Ovary (tissue), 9 donors: Measurements from ENCODE around the gene DHX32. TPM values are rescaled to one million over a fixed set of nuclear protein-coding genes. Genes with fewer than 3 reads are reported as not detected.
"Not testable (repeated sequence)": the region's sequence is repeated elsewhere in the genome, so short reads cannot be mapped to it uniquely, and the experiment has no call there.

Source experiments
- DNase-seq, 5 donors: peaks; one replicate each; pipeline ENCODE4 v3.0.0-alpha.2; 2019 to 2020
- H3K27ac ChIP-seq, 2 donors: fragments of 200-600 bp; one replicate each; pipeline versions ENCODE4 v1.5.1 to v1.8.0; 2019 to 2022
- H3K27me3 ChIP-seq: fragments of 200-600 bp; one replicate; pipeline ENCODE4 v1.8.0; 2022
- H3K36me3 ChIP-seq: fragments of 200-600 bp; sonication (generic); one replicate; pipeline ENCODE4 v1.5.1; 2019
- H3K4me1 ChIP-seq: one replicate; pipeline ENCODE4 v1.8.1; 2013; ENCODE audit warnings: mild to moderate bottlenecking, moderate library complexity; ENCODE audit not compliant: insufficient read depth
- H3K4me3 ChIP-seq: fragments of 200-600 bp; sonication (generic); one replicate; pipeline ENCODE4 v1.5.1; 2017
- H3K9me3 ChIP-seq, 2 donors: fragments of 200-600 bp in 1 of 2; sonication (generic) in 1 of 2; one replicate each; pipeline versions ENCODE4 v1.5.1 to v1.8.1; 2013 to 2019; ENCODE audit warnings: mild to moderate bottlenecking in 1 of 2, moderate library complexity in 1 of 2
- EP300 ChIP-seq: sonication (generic); formaldehyde crosslinking; IDR thresholded peaks from one replicate; pipeline ENCODE4 v1.6.1; 2017; ENCODE audit warnings: antibody characterized with exemption
- POLR2A ChIP-seq: fragments of 450-650 bp; IDR thresholded peaks from one replicate; pipeline ENCODE4 v1.6.1; 2017; ENCODE audit warnings: antibody characterized with exemption, mild to moderate bottlenecking, moderate library complexity
- WGBS, 3 donors: extraction: QIAGEN DNeasy Blood & Tissue Kit in 1 of 3; methylation state at CpG; one replicate each; pipeline versions ENCODE4 v1.1.5 to v1.1.7; 2013 to 2017; 5-methylcytosine and 5-hydroxymethylcytosine counted together
- intact Hi-C, 4 donors: fragments of 100-400 bp; cut with DNase I; formaldehyde crosslinking; loops; one replicate each; pipeline versions ENCODE4 v1.11.0 to v1.15.1; 2022 to 2023
- polyA plus RNA-seq, 2 donors: library from polyadenylated mRNA; stranded (reverse); fragments of 200-250 nt in 1 of 2; fragments of 350-450 nt in 1 of 2; fragmentation: Illumina TruSeq in 1 of 2; extraction: RNeasy Lipid Tissue Mini Kit (QIAGEN cat#74804) in 1 of 2; gene quantifications; one replicate each; pipeline ENCODE4 v1.2.3, GENCODE V29; 2013 to 2014
- total RNA-seq, 7 donors: library from RNA; depleted of rRNA in 2 of 7; stranded (reverse); fragments of >200 nt in 2 of 7; fragmentation: NEBNext Ultra II Directional in 3 of 7; extraction: Animal tissue kit (Norgen Biotek cat#: 25700) in 3 of 7; gene quantifications; one replicate each; pipeline versions ENCODE4 v1.1.0 to v1.2.4, GENCODE V29; 2016 to 2023
- TF ChIP-seq, protein P1 (sequence below), 3 donors: fragments of 450-650 bp in 2 of 3; fragments of 200-600 bp in 1 of 3; IDR thresholded peaks; one replicate each; pipeline versions ENCODE4 v1.5.1 to v1.8.0; 2016 to 2022; ENCODE audit warnings: antibody characterized with exemption in 3 of 3, mild to moderate bottlenecking in 1 of 3
- donor health status: DM: no; HTN: no; CAD: no; lungs with moderate emphysema.
- donor health status: DM: no; HTN: no; CAD: no.
- donor health status: Bipolar disorder and iron deficiency.
- donor health status: DM: yes; HTN: yes; CAD: no.
- donor health status: DM: no; HTN: no; CAD: no.
- donor health status: DM: yes; HTN: yes; CAD: no.

Gene DHX32
- total and polyA plus RNA-seq, 9 donors, result 17.1 to 36.5 (median 32.6) TPM

DNA sequence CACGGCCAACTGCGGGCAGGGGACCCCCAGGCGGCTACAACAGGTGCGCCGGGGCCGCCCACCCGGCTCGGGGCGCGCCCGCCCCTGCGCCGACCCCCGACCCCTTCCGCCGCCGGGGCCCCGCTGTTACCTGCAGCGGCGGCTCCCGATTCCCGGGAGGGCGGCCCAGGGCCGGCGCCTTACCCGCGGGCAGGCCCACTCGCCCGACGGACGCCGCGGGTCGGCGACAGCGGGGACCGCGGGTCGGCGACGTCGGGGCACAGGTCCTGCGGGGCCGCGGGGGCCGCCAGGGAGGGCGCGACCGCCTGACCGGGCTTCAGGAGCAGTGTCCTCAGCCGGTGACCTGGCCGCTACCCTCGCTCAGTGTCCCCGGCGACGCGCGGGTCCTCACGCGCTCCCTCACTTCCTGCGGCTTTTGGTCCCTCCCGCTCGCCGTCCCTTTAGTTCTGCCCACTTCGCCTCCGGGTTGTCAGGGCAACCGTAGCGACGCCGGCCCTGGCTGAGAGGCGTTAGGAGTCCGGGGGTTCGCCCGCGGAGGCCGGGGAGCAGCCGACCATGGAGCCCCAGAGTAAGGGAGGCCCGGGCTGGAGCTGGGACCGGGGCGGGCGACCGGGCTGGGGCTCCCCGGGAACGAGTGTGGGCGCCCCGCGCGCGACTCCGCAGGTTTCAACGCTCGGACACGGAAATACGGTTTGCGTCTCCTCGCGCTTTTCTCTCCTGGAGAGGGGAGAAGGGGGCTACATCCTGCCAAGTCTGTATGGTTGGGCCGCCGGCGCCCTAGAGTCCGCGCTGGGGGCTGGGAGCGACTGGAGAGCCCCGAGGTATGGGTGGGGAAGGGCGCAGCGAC lies 15.2 kb upstream of the DHX32 start, which contains the start of gene FANK1:
Gene FANK1 (plus strand): TSS at position 477 of the 847 bp plus-strand sequence. CDS start 79 bp downstream, at position 556.
- H3K9me3 ChIP-seq, H3K4me1 ChIP-seq, intact Hi-C loops, H3K27me3 ChIP-seq, H3K36me3 ChIP-seq: not testable (repeated sequence)
- 25 to 43% (median 37%) methylated on average over 80 to 106 of the region's 106 CpGs for WGBS, 3 donors
- TF ChIP-seq POLR2A, result peak; percentile 56
- peak within 1 kb of the TSS; percentile 84 for H3K4me3 ChIP-seq
- H3K27ac ChIP-seq, result peak within 1 kb of the TSS; percentile 33 to 83
- peak; percentile 88 to 94 (median 93) for DNase-seq

DNA sequence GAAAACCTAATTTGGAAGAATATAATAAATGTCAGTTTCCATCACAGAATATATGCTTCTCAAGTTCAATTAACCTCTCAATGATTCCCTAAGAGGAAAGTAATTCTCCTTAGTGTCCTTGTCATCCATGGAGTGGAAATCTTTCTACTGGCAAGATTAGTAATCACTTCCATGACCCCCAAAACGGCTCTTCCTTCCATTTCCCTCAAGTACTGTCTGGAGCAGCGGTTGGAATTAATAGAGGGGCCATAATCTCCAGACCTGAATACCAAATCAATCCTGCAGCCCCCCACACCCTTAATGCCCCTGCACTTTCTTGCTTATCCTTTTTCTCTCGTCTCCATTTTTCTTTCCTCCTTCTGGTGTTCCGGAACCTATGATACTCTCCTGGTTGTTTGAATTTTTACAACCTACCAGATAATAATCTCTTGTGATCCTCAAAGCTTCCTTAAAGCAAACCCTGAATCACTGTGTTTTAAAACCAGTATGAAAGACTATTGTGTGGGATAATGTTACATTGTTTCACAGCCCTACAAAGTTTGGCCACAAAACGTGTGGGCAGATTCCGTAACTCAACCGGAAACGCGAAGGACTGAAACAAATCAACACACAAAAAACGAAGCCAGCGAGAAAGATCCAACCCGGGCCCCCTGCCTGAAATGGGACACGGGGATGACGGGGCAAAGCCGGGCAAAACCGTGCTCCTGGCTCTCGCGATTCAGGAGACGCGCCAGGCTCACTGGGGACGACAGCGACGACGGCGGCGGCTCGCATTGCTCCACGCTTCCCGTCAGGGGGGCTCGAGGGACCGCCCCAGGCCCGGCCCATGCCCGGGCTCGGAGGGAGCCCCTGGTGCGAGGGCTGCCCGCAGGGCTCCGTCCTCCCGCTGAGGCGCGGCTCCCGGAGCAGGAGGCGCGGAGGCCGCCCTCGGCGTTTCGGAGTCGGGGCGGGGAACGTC lies 14.3 kb upstream of the DHX32 start:
- H3K36me3 ChIP-seq, intact Hi-C loops, H3K27me3 ChIP-seq, H3K4me1 ChIP-seq, H3K9me3 ChIP-seq: not testable (repeated sequence)
- WGBS, 3 donors, result 24 to 29% (median 28%) methylated on average over 50 of the region's 50 CpGs
- Histone ChIP-seq H3K27ac (peak overlapping the region; percentile 33 to 83), H3K4me3 (peak overlapping the region; percentile 84)
- peak; percentile 43 to 78 (median 66) for DNase-seq

DNA sequence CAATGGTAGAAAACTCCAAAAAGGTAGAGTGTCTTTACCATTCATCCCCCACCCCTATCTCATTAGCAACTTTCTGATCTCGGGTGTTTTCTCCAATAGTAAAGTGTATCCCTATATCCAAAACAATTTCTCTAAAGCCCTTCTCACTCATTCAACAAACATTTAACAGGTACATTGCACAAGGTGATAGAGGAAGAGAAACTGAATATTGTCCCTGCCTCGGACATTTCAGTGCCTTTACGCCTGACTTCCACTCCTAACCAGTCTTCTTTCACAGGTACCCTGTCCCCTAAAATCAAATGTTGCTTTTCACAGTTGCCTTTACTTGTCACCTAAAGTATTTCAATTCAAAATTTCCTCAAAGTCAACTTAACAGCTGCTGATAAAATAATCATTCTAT lies 13.1 kb upstream of the DHX32 start:
- H3K9me3 ChIP-seq, H3K27ac ChIP-seq, intact Hi-C loops, H3K36me3 ChIP-seq, H3K4me1 ChIP-seq, DNase-seq, H3K27me3 ChIP-seq, H3K4me3 ChIP-seq: not testable (repeated sequence)
- 86 to 91% (median 90%) methylated on average over 3 of the region's 3 CpGs for WGBS, 3 donors

DNA sequence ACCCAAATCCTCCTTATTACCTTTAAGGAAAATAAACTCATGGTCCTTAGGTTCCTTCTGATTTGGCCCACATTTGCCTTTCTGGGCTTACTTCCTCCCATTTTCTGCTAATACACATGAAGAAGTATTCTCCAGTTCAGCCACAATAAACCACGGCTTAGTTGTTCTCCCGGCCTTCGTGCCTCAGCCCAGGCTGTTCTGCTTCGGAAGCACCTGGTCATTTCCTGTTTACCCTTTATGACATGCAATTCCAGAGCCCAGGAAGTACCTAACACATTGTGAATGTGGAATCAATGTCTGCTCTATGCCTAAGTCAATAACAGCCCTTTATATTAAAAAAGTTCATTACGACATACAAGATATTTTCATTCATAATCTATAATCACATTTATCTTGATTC lies 11.3 kb upstream of the DHX32 start:
- 87 to 90% (median 87%) methylated on average over 5 of the region's 5 CpGs for WGBS, 3 donors
- H3K36me3 ChIP-seq, intact Hi-C loops, H3K4me3 ChIP-seq, H3K9me3 ChIP-seq, DNase-seq, H3K27ac ChIP-seq, H3K4me1 ChIP-seq, H3K27me3 ChIP-seq: not testable (repeated sequence)

DNA sequence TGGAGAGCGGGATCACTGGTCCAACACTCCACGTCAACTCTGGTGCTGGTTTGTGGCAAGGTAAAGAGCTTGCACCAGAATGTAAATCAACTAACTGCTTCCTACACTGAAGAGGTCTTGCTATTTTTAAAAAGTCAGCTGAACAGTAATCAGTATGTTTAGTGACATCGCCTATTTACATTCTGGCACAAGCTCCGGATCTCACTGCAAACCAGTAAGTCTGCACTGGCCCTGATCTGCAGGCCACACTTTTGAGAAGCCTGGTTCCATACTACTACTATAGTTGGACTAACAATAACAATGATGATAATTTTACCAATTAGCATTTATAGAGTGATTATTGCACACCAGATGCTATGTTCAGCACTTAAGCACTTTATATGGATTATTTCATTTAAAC lies 8.3 kb upstream of the DHX32 start:
- DNase-seq, H3K27ac ChIP-seq, H3K36me3 ChIP-seq, H3K4me1 ChIP-seq, H3K27me3 ChIP-seq, H3K4me3 ChIP-seq, H3K9me3 ChIP-seq, intact Hi-C loops: not testable (repeated sequence)
- 83 to 88% (median 87%) methylated on average over 4 of the region's 4 CpGs for WGBS, 3 donors

DNA sequence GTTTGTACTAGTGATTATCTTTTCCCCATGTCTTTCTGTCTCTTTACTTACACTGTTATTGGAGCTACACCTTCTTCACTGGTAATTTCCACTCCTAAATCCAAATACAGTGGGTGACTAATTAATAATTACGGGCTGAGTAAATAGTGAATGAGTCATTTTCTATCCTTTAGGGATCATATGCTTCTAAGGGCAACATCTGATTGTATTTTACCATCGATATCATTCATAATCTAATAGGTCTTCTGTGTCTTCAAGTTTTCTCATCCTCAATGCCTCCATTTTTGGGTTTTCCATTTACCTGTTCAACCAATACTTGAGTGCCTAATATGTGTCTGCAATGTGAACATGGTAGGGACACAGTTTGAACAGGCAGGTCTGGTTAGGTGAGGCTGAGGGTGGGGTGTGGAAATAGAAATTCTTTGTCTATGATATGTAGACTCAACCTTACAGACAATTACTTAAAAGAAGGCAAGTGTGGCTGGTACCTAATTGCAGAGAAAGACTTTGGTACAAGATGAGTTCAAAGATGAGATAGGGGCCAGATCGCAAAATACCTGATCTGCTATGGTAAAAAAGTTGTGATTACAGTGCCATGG lies 5.9 kb upstream of the DHX32 start:
- WGBS, 3 donors, result 91 to 95% (median 94%) methylated on average over 3 of the region's 3 CpGs
- H3K4me1 ChIP-seq, result peaks cover 2% of the 10 kb centered on the region
- H3K36me3 ChIP-seq, result no peaks in the 10 kb centered on the region
- H3K4me3 ChIP-seq, result no peak overlapping the region
- H3K9me3 ChIP-seq, result no peaks in the 10 kb centered on the region
- intact Hi-C loops, result no loop called here
- no peak overlapping the region for H3K27ac ChIP-seq
- no peaks in the 10 kb centered on the region for H3K27me3 ChIP-seq
- DNase-seq, result no peak
- TF ChIP-seq EP300 (no peak), POLR2A (no peak)
- TF ChIP-seq, protein P1, sequence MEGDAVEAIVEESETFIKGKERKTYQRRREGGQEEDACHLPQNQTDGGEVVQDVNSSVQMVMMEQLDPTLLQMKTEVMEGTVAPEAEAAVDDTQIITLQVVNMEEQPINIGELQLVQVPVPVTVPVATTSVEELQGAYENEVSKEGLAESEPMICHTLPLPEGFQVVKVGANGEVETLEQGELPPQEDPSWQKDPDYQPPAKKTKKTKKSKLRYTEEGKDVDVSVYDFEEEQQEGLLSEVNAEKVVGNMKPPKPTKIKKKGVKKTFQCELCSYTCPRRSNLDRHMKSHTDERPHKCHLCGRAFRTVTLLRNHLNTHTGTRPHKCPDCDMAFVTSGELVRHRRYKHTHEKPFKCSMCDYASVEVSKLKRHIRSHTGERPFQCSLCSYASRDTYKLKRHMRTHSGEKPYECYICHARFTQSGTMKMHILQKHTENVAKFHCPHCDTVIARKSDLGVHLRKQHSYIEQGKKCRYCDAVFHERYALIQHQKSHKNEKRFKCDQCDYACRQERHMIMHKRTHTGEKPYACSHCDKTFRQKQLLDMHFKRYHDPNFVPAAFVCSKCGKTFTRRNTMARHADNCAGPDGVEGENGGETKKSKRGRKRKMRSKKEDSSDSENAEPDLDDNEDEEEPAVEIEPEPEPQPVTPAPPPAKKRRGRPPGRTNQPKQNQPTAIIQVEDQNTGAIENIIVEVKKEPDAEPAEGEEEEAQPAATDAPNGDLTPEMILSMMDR (IDR thresholded peaks at IDR 0.05), result no peak
